GM10847 (cell line): ENCODE measurements around the gene OR1J1.

Experiments used
- POLR2A ChIP-seq: IDR thresholded peaks from 2 replicates; pipeline ENCODE4 v1.6.1; 2011; ENCODE audit not compliant: insufficient read length; ENCODE audit errors: extremely low read depth

OR1J1 gene

GRCh38 chr9:122463828-122464632 is 13.7 kb downstream of the OR1J1 start:
- TF ChIP-seq POLR2A: no peak

GRCh38 chr9:122457787-122458186 is 19.9 kb downstream of the OR1J1 start:
- no peak for TF ChIP-seq POLR2A

GRCh38 chr9:122456123-122456522 is 21.6 kb downstream of the OR1J1 start:
- no peak for TF ChIP-seq POLR2A

- TF ChIP-seq POLR2A: no peak
Measured at GRCh38 chr9:122453677-122454135, 24.0 kb downstream of the OR1J1 start.

- TF ChIP-seq POLR2A: no peak
Measured at GRCh38 chr9:122446819-122447484, 30.8 kb downstream of the OR1J1 start.

- no peak for TF ChIP-seq POLR2A
Measured at GRCh38 chr9:122445155-122445749, 32.5 kb downstream of the OR1J1 start.

GRCh38 chr9:122444041-122444733 is 33.5 kb downstream of the OR1J1 start:
- TF ChIP-seq POLR2A: no peak

GRCh38 chr9:122442568-122442967 is 35.2 kb downstream of the OR1J1 start:
- no peak for TF ChIP-seq POLR2A
